Duodenal mucosa (tissue), 2 donors: ENCODE data around the gene COL6A1.
"Not testable (repeated sequence)": the region's sequence is repeated elsewhere in the genome, so short reads cannot be mapped to it uniquely, and the experiment has no call there.

Source experiments
- H3K27ac ChIP-seq: one replicate; pipeline ENCODE4 v1.7.0; 2013; ENCODE audit warnings: low read depth, low read length
- H3K27me3 ChIP-seq, 2 donors: one replicate each; pipeline ENCODE4 v1.7.0; 2013; ENCODE audit warnings: low read length in 2 of 2, control low read depth in 1 of 2; ENCODE audit not compliant: insufficient read depth in 2 of 2, control insufficient read depth in 1 of 2
- H3K36me3 ChIP-seq, 2 donors: one replicate each; pipeline ENCODE4 v1.7.0; 2013; ENCODE audit warnings: low read length in 2 of 2, control low read depth in 1 of 2; ENCODE audit not compliant: insufficient read depth in 2 of 2, control insufficient read depth in 1 of 2
- H3K4me1 ChIP-seq, 2 donors: one replicate each; pipeline ENCODE4 v1.7.0; 2013; ENCODE audit warnings: low read length in 2 of 2, control low read depth in 1 of 2; ENCODE audit not compliant: insufficient read depth in 2 of 2, control insufficient read depth in 1 of 2
- H3K4me3 ChIP-seq, 2 donors: one replicate each; pipeline ENCODE4 v1.7.0; 2013; ENCODE audit warnings: low read length in 2 of 2, low read depth in 1 of 2
- H3K9ac ChIP-seq, 2 donors: one replicate each; pipeline ENCODE4 v1.7.0; 2013; ENCODE audit warnings: low read length in 2 of 2, low read depth in 1 of 2
- H3K9me3 ChIP-seq, 2 donors: one replicate each; pipeline ENCODE4 v1.7.0; 2013; ENCODE audit warnings: low read length in 2 of 2, control low read depth in 1 of 2; ENCODE audit not compliant: control insufficient read depth in 1 of 2

The COL6A1 gene

DNA sequence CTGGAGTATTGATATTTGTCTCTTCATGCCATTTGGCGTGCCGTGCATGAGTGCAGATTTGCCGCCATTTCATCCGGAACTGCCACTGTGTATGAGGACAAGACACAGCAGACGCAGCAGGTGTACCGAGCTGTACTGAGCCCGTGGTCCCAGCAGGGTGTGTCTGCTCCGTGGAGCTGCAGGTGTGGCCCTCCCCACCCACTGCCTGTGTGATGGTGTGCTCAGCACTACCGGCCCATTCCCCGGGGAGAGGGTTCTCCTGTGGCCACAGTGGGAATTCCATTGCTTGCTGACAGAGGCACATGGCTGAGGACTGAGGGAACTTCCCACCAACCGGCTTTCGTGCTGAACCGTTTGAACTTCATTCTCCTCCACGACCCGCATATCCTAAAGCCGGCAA is 34.3 kb upstream of the COL6A1 start:
- Histone ChIP-seq H3K36me3 (no peaks in the 10 kb centered on the region), H3K4me3 (no peak overlapping the region), H3K4me1 (no peaks in the 10 kb centered on the region), H3K27me3 (no peaks in the 10 kb centered on the region), H3K27ac (no peak overlapping the region), H3K9ac (no peak overlapping the region), H3K9me3 (no peaks in the 10 kb centered on the region)

DNA sequence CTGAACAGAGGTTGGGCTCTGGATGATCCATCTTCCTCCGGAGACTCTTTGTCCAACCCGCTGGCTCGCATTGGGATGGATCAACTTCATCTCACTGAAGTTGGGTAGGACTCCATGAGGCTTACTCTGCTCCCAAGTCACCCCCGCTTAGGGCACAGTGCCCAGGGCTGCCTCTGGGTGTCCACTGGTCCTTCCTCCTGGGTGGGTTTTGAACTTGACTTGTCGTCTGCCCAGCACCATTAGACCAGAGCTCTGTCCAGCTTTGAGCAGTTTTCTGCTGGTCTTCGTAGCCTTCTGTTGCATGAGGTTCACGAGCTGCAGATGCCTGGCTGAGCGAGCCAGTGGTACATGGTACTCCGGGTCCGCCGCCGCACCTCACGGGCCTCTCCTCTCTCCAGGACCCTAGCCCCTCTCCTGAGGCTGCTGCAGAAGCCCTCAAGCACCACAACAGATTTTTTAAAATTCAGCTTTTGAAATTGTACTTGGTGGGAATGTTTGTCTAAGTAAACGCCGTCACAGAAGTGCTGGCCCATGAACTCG is 33.8 kb upstream of the COL6A1 start:
- no peaks in the 10 kb centered on the region for H3K4me1 ChIP-seq
- H3K4me3 ChIP-seq = no peak overlapping the region
- H3K36me3 ChIP-seq = no peaks in the 10 kb centered on the region
- H3K9ac ChIP-seq = no peak overlapping the region
- H3K27ac ChIP-seq = no peak overlapping the region
- no peaks in the 10 kb centered on the region for H3K27me3 ChIP-seq
- H3K9me3 ChIP-seq = no peaks in the 10 kb centered on the region

DNA sequence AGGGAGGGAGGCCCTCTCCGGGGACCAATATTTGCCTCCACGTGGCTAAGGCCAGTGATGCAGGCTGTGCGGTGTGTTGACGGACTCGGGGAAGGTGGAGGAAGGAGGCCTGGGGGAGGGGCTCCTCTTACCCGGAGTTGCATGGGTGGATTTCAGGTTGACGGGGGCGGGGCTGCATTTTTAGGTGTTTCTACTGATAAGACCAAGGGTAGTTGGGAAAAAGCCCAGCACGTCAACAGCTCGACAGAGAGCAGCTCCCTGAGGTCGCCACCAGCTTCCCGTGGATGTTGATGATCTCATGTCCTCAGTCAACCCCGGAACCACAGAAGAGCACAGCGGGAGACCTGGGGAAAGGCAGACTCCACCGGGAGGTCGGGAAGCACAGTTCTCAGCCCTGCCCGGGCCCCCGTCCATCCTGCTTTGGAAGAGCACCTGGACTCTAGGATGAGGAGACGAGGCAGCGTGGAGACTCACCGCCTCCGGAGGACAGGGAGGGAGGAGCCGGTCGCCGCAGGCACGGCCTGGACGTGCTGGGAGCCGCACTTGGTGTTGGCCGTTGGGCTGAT is 32.9 kb upstream of the COL6A1 start:
- no peaks in the 10 kb centered on the region for H3K27me3 ChIP-seq
- no peak overlapping the region for H3K4me3 ChIP-seq
- no peaks in the 10 kb centered on the region for H3K9me3 ChIP-seq
- no peak overlapping the region for H3K27ac ChIP-seq
- no peak overlapping the region for H3K9ac ChIP-seq
- no peaks in the 10 kb centered on the region for H3K36me3 ChIP-seq
- H3K4me1 ChIP-seq = no peaks in the 10 kb centered on the region

- Histone ChIP-seq H3K27me3 (no peaks in the 10 kb centered on the region), H3K4me3 (no peak overlapping the region), H3K36me3 (no peaks in the 10 kb centered on the region), H3K9ac (no peak overlapping the region), H3K4me1 (no peaks in the 10 kb centered on the region), H3K9me3 (no peaks in the 10 kb centered on the region), H3K27ac (no peak overlapping the region)
These were observed 31.4 kb upstream of the COL6A1 start for GRCh38 chr21:45949928-45950739.

DNA sequence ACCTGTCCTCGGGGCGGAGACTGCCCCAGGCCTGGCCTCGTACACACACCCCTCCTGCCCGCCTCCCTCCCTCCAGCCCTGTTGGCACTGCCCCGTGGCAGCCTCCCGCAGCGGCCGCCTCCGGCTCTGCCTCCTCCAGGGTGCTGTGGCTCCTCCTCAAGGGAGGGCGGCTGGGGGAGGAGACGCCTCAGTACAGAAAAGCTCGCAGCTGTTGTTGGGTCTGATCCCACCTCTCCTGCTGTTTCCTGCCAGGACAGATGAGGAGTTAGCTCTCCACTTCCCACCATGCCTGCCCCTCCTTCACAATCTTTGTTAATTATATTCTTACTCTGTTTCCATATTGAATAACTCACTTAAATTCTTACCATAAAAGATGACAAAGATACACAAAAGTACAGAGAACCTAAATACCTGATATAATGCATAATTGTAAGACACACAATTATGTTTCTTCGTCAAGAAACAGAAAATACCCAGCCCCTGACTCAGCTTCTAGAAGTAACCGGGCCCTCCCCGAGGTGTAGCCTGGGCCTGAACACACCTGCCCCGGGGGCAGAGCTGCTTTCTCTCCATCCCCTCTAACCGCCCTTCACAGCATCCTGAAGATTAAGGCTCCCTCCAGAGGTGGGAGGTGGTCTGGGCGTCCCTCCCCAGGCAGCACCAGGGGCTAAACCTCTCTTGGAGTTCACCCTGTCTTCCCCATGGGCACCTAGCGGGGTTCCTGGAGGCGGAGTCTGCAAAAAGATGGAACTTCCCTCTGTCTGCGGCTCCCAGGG is 30.6 kb upstream of the COL6A1 start:
- no peak overlapping the region for H3K4me3 ChIP-seq
- H3K9ac ChIP-seq = no peak overlapping the region
- no peaks in the 10 kb centered on the region for H3K36me3 ChIP-seq
- H3K4me1 ChIP-seq = no peaks in the 10 kb centered on the region
- no peaks in the 10 kb centered on the region for H3K27me3 ChIP-seq
- no peaks in the 10 kb centered on the region for H3K9me3 ChIP-seq
- no peak overlapping the region for H3K27ac ChIP-seq

GRCh38 chr21:45951676-45952075 is 29.9 kb upstream of the COL6A1 start:
- Histone ChIP-seq H3K9me3 (no peaks in the 10 kb centered on the region), H3K4me1 (no peaks in the 10 kb centered on the region), H3K9ac (no peak overlapping the region), H3K27ac (no peak overlapping the region), H3K4me3 (no peak overlapping the region), H3K36me3 (no peaks in the 10 kb centered on the region), H3K27me3 (no peaks in the 10 kb centered on the region)

- not testable (repeated sequence) for H3K9me3 ChIP-seq, H3K27me3 ChIP-seq, H3K4me3 ChIP-seq, H3K4me1 ChIP-seq, H3K36me3 ChIP-seq, H3K27ac ChIP-seq, H3K9ac ChIP-seq
These were observed 29.0 kb upstream of the COL6A1 start for GRCh38 chr21:45952527-45952926.

- H3K4me3 ChIP-seq = no peak overlapping the region
- H3K27me3 ChIP-seq = no peaks in the 10 kb centered on the region
These were observed 28.6 kb upstream of the COL6A1 start for GRCh38 chr21:45952974-45953373.

GRCh38 chr21:45954261-45954660 is 27.3 kb upstream of the COL6A1 start:
- no peak overlapping the region for H3K27ac ChIP-seq
- H3K27me3 ChIP-seq = no peaks in the 10 kb centered on the region
- H3K4me1 ChIP-seq = peaks cover 0 to 2% of the 10 kb centered on the region in 2 donors
- H3K4me3 ChIP-seq = no peak overlapping the region
- no peaks in the 10 kb centered on the region for H3K9me3 ChIP-seq
- H3K36me3 ChIP-seq = no peaks in the 10 kb centered on the region
- H3K9ac ChIP-seq = no peak overlapping the region

More at GRCh38 chr21:45952974-45953373, 28.6 kb upstream of the COL6A1 start:
- H3K36me3 ChIP-seq = no peaks in the 10 kb centered on the region
- H3K9me3 ChIP-seq = no peaks in the 10 kb centered on the region
- no peak overlapping the region for H3K9ac ChIP-seq
- H3K4me1 ChIP-seq = no peaks in the 10 kb centered on the region
- no peak overlapping the region for H3K27ac ChIP-seq

DNA sequence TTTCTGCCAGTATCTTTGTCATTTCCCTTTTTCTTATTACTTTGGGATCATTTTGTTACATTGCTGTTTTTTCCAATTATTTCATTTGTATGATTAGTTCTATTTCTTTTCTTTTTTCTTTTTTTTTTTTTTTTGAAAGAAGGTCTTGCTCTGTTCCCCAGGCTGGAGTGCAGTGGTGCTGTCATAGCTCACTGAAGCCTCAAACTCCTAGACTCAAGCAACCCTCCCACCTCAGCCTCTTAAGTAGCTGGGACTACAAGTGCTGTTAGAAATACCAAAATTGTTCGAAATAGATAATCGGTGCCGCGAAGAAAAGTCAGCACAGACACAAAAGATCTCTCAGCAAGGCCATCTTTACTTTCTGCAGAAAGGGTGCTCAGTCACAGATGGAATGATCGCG is 26.6 kb upstream of the COL6A1 start:
- H3K9me3 ChIP-seq = no peaks in the 10 kb centered on the region

More for the DNA sequence above, 26.6 kb upstream of the COL6A1 start:
- no peaks in the 10 kb centered on the region for H3K36me3 ChIP-seq
- no peak overlapping the region for H3K27ac ChIP-seq
- no peaks in the 10 kb centered on the region for H3K27me3 ChIP-seq
- peaks cover 0 to 6% of the 10 kb centered on the region in 2 donors for H3K4me1 ChIP-seq
- H3K4me3 ChIP-seq = no peak overlapping the region
- H3K9ac ChIP-seq = no peak overlapping the region
